Activated T-cell treated with anti-CD3 and anti-CD28 coated beads, Interleukin-2, amount 50 U/mL, for 4 hours (primary cell): Measurements from ENCODE around the gene MORC4. TPM values are rescaled to one million over a fixed set of nuclear protein-coding genes. Genes with fewer than 3 reads are reported as not detected.
A peak's percentile ranks its signal among the peaks of the same experiment; 100 is the strongest.

Experiments used
- ATAC-seq, 2 donors: fragments of 200-7000 bp; cut with Tn5 transposase; one replicate each; pipeline ENCODE4 v1.10.0; 2021
- DNase-seq: peaks from one replicate; pipeline ENCODE4 v3.0.0-alpha.2; 2020
- H3K27me3 Mint-ChIP-seq: one replicate; pipeline ENCODE4 v1.8.0; 2021; ENCODE audit warnings: low read depth, mixed read lengths
- H3K36me3 Mint-ChIP-seq: one replicate; pipeline ENCODE4 v1.8.0; 2022; ENCODE audit warnings: mixed read lengths; ENCODE audit not compliant: insufficient read depth
- H3K4me1 Mint-ChIP-seq: one replicate; pipeline ENCODE4 v1.8.0; 2021; ENCODE audit warnings: low read depth, mixed read lengths
- H3K4me3 Mint-ChIP-seq: one replicate; pipeline ENCODE4 v1.8.0; 2021; ENCODE audit warnings: mild to moderate bottlenecking, moderate library complexity, mixed read lengths
- H3K9me3 Mint-ChIP-seq: one replicate; pipeline ENCODE4 v1.8.0; 2021; ENCODE audit warnings: mixed read lengths
- total RNA-seq, 3 donors: library from RNA; stranded (reverse); gene quantifications; one replicate each; pipeline ENCODE4 v1.2.1, GENCODE V29; 2021

Gene MORC4
- 1 to 10 TPM; 5.3 to 6.6 (median 6.6) TPM for total RNA-seq

DNA sequence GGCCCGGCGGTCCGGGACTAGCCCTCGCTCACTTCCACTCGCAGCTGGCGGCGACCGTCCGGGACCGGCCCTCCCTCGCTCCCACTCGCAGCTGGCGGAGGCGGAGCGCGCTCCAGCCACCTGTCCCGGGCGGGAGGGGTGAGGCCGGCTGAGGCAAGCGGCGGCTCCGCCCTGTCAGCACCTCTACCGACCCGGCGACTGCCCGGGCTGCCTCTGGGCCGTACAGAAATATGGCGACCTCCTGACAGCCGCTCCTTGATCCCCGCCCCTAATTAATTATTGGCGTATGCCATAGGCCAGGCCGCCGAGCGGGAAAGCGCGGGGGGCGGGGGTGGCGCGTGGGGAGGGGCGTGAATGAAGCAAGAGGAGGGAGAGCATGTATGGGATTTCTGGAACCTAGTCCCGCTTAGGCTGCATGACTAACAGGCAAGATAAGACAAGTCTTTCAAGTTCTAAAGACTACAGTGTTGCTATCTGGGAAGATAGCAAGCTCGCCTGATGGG is at the start of gene MORC4:
Gene MORC4, minus strand, starts transcription at position 200 of the 503 bp plus-strand sequence. CDS start 243 bp downstream, outside the sequence.
- peaks cover 3% of the 10 kb centered on the region for H3K36me3 Mint-ChIP-seq
- peak within 1 kb of the TSS; percentile 82 for H3K4me3 Mint-ChIP-seq
- H3K4me1 Mint-ChIP-seq: peaks cover 7% of the 10 kb centered on the region

DNA sequence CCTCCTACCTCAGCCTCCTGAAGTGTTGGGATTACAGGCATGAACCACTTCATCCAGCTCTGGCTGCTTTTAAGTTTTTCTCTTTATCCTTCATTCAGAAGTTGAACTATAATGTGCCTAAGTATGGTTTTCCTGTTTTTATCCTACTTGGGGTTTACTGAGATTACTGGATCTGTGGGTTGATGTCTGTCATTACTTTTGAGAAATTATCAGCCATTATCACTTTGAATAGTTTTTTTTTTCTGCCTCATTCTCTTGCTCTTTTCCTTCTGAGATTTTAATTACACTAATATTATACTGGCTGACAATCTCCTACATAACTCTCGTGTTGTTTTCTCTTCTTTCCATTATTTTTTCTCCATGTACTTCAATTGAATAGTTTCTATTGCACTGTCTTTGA is 47.6 kb upstream of the MORC4 start:
- no peaks in the 10 kb centered on the region for H3K9me3 Mint-ChIP-seq
- H3K27me3 Mint-ChIP-seq: peaks cover 5% of the 10 kb centered on the region
- no peaks in the 10 kb centered on the region for H3K36me3 Mint-ChIP-seq
- H3K4me1 Mint-ChIP-seq: no peaks in the 10 kb centered on the region
- DNase-seq: no peak
- H3K4me3 Mint-ChIP-seq: no peak overlapping the region
- ATAC-seq: no peak

More for the DNA sequence above, at the start of gene MORC4:
- H3K27me3 Mint-ChIP-seq: no peaks in the 10 kb centered on the region
- H3K9me3 Mint-ChIP-seq: no peaks in the 10 kb centered on the region
- ATAC-seq (peak; percentile 86 to 94), DNase-seq (peak; percentile 58)

DNA sequence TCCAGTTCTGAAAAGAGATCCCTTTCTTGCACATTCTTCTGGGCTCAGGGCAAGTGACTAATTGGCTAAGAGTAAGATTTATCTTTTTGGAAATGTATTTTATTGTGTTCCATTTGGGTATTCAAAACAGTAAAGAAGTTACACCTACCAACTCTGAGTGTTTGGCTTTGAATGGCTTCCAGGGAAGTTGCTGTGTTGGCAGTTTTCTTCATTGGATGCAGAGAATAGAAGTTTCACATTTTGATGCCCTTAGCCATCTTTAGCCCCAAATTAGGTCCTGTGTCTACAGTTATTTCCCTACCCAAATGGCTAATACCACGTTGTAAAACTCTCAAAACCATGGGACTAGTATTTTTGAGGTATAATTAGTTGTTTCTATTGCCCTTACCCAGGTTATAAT is 29.7 kb upstream of the MORC4 start:
- no peak for ATAC-seq
- no peak for DNase-seq
- no peaks in the 10 kb centered on the region for H3K9me3 Mint-ChIP-seq
- peaks cover 3% of the 10 kb centered on the region for H3K27me3 Mint-ChIP-seq
- no peak overlapping the region for H3K4me3 Mint-ChIP-seq
- H3K4me1 Mint-ChIP-seq: no peaks in the 10 kb centered on the region
- no peaks in the 10 kb centered on the region for H3K36me3 Mint-ChIP-seq

DNA sequence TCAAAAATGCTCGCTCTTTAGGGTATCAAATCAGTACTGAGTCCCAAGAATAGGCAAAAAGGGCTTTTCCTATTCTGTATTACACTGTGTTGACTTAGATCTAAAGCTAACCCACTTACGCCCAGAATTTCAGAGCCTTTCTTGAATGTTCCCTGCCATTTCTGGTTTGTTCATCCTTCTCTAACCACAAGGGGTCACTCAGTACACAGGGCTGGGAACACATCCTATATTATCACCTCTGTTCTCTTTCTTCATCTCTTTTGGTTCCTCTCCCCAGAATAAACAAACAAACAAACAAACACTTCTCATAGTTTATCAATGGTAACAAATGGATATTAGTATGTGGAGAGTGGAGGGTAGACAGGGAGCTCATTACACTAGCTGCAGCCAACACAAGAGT is 25.5 kb upstream of the MORC4 start:
- Mint-ChIP-seq H3K36me3 (no peaks in the 10 kb centered on the region), H3K4me3 (no peak overlapping the region), H3K4me1 (no peaks in the 10 kb centered on the region), H3K27me3 (peaks cover 3% of the 10 kb centered on the region), H3K9me3 (no peaks in the 10 kb centered on the region)
- no peak for DNase-seq
- ATAC-seq: no peak

DNA sequence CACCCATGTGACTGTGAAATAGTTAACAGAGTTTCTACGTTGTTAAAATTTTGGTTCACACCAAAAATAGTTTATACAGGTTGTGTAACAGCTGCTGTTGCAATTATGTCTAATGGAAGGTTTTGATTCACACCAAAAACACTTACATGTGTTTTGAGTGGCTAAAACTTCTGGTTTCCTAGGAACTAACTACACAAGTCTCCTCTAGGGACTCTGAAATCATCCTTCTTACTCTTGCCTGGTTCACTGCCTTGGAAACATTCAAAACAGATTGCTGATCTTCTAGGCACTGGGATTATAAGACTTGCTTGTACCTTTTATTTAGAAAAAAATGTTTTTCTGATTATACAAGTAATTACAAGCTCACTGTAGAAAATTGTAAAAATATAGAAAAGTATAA is 14.9 kb upstream of the MORC4 start:
- Mint-ChIP-seq H3K4me1 (no peaks in the 10 kb centered on the region), H3K36me3 (no peaks in the 10 kb centered on the region), H3K4me3 (no peak overlapping the region), H3K27me3 (no peaks in the 10 kb centered on the region), H3K9me3 (no peaks in the 10 kb centered on the region)
- DNase-seq (no peak), ATAC-seq (no peak)

DNA sequence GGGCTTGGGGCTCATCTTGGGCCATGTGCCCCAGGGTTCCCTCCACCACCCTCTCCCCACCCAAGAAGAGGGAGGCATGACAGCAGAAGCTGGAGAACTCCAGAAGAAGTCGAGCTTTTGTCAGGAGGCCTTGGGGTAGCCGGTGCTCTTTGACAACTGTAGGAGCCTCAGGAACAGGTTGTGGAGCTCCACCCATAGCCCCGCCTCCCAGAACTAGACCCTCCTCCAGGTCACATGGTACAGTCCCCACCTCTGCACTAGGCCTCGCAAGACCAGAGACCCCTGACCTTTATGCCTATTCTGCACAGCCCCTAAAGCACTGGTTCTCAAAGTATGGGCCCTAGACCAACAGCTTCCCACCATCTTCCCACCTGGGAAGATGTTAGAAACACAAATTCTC is 8.0 kb upstream of the MORC4 start:
- H3K36me3 Mint-ChIP-seq: no peaks in the 10 kb centered on the region
- H3K4me3 Mint-ChIP-seq: no peak overlapping the region
- DNase-seq (no peak), ATAC-seq (no peak)
- H3K4me1 Mint-ChIP-seq: no peaks in the 10 kb centered on the region
- H3K9me3 Mint-ChIP-seq: no peaks in the 10 kb centered on the region
- no peaks in the 10 kb centered on the region for H3K27me3 Mint-ChIP-seq

DNA sequence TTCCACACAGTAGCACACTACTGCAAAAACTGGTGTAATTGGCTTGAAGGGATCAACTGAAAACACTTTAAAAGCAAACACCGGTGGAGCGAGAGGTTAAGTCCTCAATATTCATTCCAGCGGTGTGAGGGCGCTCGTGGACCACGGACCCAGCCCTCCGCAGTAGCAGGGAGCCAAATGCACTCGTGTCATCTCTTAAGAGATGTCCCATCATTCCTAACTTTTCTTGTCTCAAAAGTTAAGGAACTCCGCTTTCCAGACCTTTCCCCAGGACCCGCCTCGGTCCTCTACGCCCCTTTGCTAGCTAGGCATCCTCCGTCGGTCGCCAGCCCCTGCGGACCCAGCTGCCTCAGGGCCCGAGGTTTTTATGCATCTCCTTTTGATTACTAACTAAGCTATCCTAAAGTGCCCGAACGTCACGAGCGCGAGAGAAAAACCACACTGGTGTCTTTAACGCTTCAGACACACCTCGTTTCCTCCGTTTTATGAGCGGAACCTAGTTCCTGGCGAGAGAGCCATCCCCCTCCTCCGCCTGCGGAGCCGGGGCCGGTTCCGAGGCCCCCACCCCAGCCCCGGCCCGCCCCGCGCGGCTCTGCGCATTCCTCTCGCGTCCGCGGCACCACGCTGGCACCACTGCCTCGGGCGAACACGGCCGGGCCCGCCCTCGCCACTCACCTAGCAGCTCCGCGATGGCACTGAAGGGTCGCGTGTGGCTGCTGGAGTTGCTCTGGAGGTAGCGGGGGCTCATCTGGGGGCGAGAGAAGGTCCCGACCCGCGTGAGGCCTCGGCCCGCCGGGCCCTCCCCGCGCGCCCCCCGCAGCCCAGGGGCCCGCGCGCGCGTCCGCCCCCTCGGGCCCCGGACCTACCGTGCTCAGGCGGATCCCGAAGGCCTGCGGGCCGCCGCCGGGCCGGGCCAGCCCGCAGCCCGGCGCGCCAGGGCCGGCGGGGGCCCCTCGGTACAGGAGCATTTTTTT is 723 bp downstream of the MORC4 start:
- DNase-seq (peak; percentile 13), ATAC-seq (peak; percentile 53 to 64)
- H3K36me3 Mint-ChIP-seq: peaks cover 3% of the 10 kb centered on the region
- no peaks in the 10 kb centered on the region for H3K27me3 Mint-ChIP-seq
- H3K4me3 Mint-ChIP-seq: peak overlapping the region; percentile 82
- no peaks in the 10 kb centered on the region for H3K9me3 Mint-ChIP-seq
- peaks cover 7% of the 10 kb centered on the region for H3K4me1 Mint-ChIP-seq

DNA sequence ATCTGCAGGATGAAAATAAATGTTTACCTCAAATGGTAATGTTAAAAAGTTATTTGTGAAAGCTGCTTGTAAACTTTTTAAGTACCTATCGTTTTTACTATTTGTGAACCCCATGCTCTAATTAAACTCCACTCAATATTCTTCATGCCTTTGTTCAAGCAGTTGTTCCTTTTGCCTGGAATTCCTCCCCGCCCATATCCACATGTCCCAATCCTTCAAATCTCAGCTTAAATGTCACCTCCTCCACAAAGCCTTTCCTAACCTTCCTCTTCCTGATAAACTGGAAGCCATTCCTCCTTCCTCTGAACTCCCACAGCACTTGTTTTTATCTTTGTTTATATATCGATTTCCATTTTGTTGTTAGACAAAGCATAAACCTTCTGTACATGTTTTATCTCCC is 2.4 kb downstream of the MORC4 start:
- Mint-ChIP-seq H3K27me3 (no peaks in the 10 kb centered on the region), H3K9me3 (no peaks in the 10 kb centered on the region), H3K4me3 (no peak overlapping the region), H3K36me3 (peaks cover 3% of the 10 kb centered on the region), H3K4me1 (peaks cover 7% of the 10 kb centered on the region)
- ATAC-seq (no peak), DNase-seq (no peak)

DNA sequence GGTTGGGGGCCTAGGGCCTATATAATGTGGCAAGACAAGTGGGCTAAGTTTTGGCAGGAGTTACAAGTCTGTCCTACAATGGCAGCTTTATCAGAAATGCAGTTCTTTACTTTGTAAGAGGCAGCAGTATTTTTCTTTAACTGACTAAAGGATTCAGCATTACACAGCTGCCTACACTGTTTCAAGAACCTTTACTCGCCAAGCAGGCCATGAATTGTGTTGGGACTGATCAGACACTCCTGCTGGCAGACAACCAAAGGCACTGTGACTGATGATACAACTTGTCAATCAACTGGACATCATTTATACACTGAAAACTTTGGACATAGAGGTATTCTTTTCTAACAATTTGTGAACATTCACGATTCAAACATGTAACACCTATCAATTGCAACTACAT is 4.3 kb downstream of the MORC4 start:
- Mint-ChIP-seq H3K4me3 (no peak overlapping the region), H3K27me3 (no peaks in the 10 kb centered on the region)

DNA sequence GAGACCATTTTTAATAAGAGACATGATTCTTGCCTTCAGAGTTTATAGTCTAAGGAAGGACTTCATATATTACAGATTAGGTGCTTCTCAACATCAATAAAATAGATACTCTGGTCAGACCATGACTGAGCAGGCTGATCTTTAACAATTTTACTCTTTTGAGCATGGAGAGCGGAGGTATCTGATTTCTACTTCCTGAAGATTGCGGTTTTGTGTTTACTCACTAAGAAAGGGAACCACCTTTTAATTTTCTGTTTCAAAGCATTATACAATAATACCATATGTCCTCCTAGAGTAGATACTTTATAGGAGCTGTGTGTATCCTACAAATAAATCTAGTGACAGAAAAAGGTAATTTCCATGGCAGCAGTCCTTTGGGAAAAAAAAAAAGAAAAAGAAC is 12.5 kb downstream of the MORC4 start:
- Mint-ChIP-seq H3K9me3 (no peaks in the 10 kb centered on the region), H3K36me3 (peaks cover 4% of the 10 kb centered on the region), H3K4me1 (peaks cover 9% of the 10 kb centered on the region), H3K4me3 (no peak overlapping the region), H3K27me3 (no peaks in the 10 kb centered on the region)
- ATAC-seq (no peak), DNase-seq (no peak)

More for the DNA sequence above, 4.3 kb downstream of the MORC4 start:
- no peak for DNase-seq
- Mint-ChIP-seq H3K36me3 (peaks cover 5% of the 10 kb centered on the region), H3K4me1 (peaks cover 7% of the 10 kb centered on the region), H3K9me3 (no peaks in the 10 kb centered on the region)
- ATAC-seq: no peak

DNA sequence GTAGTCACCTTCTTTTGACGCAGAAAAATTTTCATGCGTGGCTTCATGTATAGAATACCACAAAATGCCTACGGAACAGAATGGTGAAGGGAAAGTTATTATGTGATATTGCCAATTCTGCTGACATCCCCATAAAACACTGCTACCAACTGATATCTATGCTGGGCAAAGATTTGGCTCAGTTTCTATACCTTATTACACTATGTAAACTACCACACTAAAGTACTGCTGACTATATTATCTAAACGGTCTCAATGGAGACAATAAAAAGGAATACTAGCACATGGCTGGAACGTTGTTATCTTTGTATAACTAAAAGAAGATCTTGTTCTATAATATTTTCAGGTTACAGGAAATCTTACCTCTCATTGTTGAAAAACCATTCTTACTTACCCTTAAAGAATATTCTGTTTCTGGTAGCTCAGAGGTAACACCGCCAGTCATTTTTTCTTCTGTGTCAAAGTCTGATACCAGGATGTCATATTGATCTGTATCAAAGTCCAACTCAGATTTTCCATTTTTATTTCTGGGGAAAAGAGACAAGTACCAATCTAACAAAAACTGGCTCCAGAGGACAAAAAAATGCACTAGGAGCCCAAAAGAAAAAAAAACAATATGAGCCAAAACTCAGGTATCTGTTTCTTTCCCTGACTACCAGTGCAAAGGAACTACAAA is 18.9 kb downstream of the MORC4 start:
- Mint-ChIP-seq H3K36me3 (peaks cover 4% of the 10 kb centered on the region), H3K9me3 (no peaks in the 10 kb centered on the region), H3K4me1 (no peaks in the 10 kb centered on the region), H3K27me3 (no peaks in the 10 kb centered on the region), H3K4me3 (no peak overlapping the region)
- no peak for DNase-seq
- ATAC-seq: no peak

DNA sequence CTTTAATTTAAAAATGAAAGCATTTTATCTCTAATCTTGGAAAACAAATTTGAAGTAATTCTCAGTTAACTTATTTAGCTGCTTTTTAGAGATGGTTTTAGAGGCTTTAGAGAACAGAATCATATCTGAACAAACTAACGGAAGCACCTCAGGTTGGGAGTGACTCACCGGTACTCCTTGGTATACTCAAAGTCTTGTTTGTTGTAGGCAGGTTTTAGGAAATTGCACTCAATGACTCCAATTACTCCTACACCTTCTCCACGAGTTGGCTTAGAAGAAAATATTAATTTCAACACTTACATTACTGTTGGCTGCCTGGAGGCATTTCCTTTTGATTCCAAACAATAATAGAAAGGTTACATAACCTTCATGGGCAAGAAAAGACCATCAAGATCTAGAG is 23.6 kb downstream of the MORC4 start:
- H3K4me3 Mint-ChIP-seq: no peak overlapping the region
- H3K27me3 Mint-ChIP-seq: no peaks in the 10 kb centered on the region
- peaks cover 12% of the 10 kb centered on the region for H3K36me3 Mint-ChIP-seq
- ATAC-seq (no peak), DNase-seq (no peak)
- no peaks in the 10 kb centered on the region for H3K9me3 Mint-ChIP-seq
- H3K4me1 Mint-ChIP-seq: no peaks in the 10 kb centered on the region

DNA sequence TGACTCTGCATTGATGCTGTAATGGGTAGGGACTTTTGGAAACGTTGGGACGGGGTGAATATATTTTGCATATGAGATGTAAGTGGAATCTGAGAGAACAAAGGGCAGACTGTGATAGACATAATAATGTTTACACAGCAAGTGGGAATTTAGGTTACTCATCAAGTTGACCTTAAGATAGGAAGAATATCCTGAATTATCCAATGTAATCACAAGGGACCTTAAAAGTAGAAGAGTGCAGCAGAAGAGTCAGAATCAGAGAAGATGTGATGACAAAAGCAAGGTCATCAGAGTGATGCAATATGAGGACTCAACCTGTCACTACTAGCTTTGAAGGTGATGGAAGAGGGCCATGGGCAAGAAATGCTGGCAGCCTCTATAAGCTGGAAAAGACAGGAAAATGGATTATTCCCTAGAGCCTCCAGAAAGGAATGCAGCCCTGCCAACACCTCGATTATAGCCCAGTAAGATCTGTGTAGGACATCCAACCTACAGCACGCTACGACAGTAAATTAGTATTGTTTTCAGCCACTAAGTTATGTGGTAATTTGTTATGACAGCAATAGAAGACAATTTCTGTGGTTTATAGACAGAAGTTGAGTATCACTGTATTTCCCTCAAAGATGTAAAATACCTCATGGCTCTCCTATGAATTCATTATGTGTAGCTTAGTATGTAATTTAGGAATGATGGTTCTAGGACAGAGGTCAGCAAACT is 26.4 kb downstream of the MORC4 start:
- Mint-ChIP-seq H3K36me3 (peaks cover 20% of the 10 kb centered on the region), H3K27me3 (no peaks in the 10 kb centered on the region), H3K4me1 (no peaks in the 10 kb centered on the region), H3K4me3 (no peak overlapping the region), H3K9me3 (no peaks in the 10 kb centered on the region)
- DNase-seq: no peak
- ATAC-seq: no peak

DNA sequence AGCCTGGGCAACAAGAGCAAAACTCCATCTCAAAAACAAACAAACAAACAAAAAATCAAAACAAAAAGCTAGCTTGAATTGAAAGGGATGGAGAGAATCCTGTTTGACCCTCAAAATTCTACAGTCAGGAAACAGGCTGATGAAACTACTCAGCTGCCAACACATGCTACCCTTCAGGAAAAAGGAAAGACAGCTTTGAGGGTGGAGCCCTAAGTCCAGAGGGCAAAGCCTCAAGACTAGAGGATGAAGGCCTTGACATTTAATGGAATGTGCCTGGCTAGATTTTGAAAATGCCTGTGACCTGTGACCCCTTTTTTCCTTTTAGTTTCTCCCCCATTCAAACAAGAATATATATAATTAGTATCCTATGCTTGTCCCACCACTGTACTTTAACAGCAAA is 27.1 kb downstream of the MORC4 start:
- Mint-ChIP-seq H3K27me3 (no peaks in the 10 kb centered on the region), H3K9me3 (no peaks in the 10 kb centered on the region), H3K36me3 (peaks cover 20% of the 10 kb centered on the region), H3K4me3 (no peak overlapping the region), H3K4me1 (no peaks in the 10 kb centered on the region)
- ATAC-seq: no peak
- no peak for DNase-seq
